Measurements from ENCODE around the gene OXSM. TPM values are rescaled to one million over a fixed set of nuclear protein-coding genes. Genes with fewer than 3 reads are reported as not detected.

The OXSM gene
- total RNA-seq, 2 experiments from 2014 or later, result 10.4 to 13.6 TPM

DNA sequence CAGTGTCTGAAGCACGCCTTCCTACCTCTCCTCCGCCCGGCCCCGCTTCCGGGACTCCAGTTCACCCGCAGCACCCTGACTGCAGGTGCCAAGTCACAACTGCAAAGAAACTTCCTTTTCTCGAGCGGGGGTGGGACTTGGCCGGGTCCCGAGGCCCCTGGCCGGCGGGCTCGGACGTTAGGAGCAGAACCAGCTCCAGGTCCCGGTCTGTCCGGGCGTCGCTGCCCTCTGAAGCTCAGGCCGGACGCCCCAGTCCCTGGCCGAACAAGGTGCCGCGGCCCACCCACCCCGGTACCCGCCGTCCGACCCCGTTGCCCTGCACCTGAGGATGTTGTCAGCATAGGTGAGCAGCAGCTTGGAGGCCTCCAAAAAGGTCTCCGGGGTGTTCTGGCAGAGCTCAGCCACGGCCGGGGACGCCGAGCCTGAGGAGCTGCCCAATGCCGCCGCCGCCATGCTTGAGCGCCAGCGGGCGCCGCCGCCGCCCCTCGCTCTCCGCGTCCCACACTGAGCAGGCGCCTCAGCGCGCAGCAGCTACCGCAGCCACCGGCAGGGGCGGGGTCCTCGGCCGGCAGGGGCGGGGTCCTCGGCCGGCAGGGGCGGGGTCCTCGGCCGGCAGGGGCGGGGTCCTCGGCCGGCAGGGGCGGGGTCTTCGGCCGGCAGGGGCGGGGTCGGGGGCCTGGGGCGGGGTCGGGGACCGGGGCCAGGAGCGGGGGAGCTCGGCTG, 6.8 kb upstream of the OXSM start, which contains the start of gene NGLY1:
Gene NGLY1 (minus strand): TSS at position 506 of the 723 bp plus-strand sequence. CDS start 53 bp downstream, at position 453.
- Mint-ChIP-seq H3K9me3 (no peaks in the 10 kb centered on the region), H3K4me3 (peak within 1 kb of the TSS; percentile 91), H3K4me1 (peaks cover 38% of the 10 kb centered on the region), H3K27ac (peak within 1 kb of the TSS; percentile 86), H3K27me3 (peaks cover 2% of the 10 kb centered on the region), H3K36me3 (peaks cover 16% of the 10 kb centered on the region)
- DNase-seq, result peak; percentile 90
- peak; percentile 95 for ATAC-seq (ENCODE audit: low read depth)
- POLR2A ChIA-PET, result interaction anchor here (0.8 to 1.6 kb wide), 8 partner anchors 8 to 1866 kb away, joined by 3 to 11 read pairs (median 3); partner anchors contain the start of genes NKIRAS1 and RPL15

DNA sequence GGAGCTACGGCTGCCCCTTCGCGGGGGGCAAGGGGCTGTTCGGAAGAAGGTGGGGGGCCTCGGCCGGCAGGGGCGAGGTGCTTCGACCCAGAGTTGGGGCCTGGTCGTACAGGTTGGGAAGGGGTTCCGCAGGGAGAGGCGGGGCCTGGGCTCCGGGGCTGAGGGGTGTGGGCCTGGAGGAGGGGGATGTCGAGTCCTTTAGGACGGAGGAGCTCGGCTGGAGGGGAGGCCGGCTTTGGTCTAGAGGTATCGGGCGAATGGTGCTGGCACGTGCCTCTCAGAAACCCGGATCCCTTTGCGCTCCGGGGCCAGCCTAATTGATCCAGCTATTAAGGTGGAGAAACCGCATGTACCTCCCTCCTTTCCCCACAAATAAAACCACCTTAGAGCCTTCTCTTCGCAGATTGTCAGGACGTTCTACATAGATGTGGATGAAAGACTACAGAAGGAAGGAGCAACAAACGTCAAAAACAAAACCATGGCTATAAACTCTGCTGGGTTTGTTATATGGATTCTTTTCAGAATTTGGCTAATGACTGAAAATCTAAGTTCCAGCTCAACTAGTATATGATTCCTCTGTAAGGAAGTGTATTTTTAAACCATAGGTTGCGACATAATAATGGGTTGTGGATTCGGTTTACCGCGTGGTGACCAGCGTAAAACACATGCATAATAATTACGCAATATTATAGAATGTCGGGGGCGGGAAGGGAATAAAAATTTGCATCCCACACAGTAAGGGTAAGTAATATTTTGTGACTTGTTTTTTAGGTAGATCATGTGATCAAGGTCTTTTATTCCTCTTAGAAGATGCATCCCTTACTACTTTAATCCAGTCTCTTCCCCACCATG, 6.0 kb upstream of the OXSM start:
- H3K4me1 Mint-ChIP-seq, result peaks cover 42% of the 10 kb centered on the region
- H3K9me3 Mint-ChIP-seq, result no peaks in the 10 kb centered on the region
- peak overlapping the region; percentile 81 for H3K4me3 Mint-ChIP-seq
- peak overlapping the region; percentile 83 for H3K27ac Mint-ChIP-seq
- DNase-seq, result no peak
- peaks cover 2% of the 10 kb centered on the region for H3K27me3 Mint-ChIP-seq
- ATAC-seq (ENCODE audit: low read depth), result peak; percentile 26
- peaks cover 13% of the 10 kb centered on the region for H3K36me3 Mint-ChIP-seq
- POLR2A ChIA-PET, result interaction anchor here (0.8 to 1.6 kb wide), 7 partner anchors 9 to 1867 kb away, joined by 3 to 11 read pairs (median 3); partner anchors contain the start of genes NKIRAS1 and RPL15

DNA sequence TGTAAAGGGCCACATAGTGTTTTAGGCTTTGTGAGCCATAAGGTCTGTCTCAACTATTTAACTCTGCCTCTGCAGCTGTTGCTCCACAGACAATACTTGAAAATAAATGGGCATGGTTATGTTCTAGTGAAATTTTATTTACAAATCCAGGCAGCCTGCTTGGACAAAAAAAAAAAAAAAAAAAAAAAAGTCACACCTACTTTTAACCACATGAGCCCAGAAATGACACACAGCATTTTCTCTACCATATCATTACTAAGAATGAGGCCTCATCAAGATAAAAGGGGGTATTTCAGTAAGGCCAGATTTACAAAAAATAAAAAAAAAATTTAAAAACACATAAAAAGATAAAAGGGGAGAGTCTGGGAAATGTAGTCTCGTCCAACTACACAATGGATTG, 4.9 kb upstream of the OXSM start:
- no peak overlapping the region for H3K27ac Mint-ChIP-seq
- no peaks in the 10 kb centered on the region for H3K9me3 Mint-ChIP-seq
- H3K4me3 Mint-ChIP-seq, result no peak overlapping the region
- H3K36me3 Mint-ChIP-seq, result peaks cover 11% of the 10 kb centered on the region
- ATAC-seq (ENCODE audit: low read depth), result no peak
- H3K4me1 Mint-ChIP-seq, result peaks cover 45% of the 10 kb centered on the region
- peaks cover 2% of the 10 kb centered on the region for H3K27me3 Mint-ChIP-seq
- POLR2A ChIA-PET, result interaction anchor here (0.7 kb wide), 1 partner anchor 114 kb away, joined by 3 read pairs; no protein-coding TSS in a partner anchor
- no peak for DNase-seq

DNA sequence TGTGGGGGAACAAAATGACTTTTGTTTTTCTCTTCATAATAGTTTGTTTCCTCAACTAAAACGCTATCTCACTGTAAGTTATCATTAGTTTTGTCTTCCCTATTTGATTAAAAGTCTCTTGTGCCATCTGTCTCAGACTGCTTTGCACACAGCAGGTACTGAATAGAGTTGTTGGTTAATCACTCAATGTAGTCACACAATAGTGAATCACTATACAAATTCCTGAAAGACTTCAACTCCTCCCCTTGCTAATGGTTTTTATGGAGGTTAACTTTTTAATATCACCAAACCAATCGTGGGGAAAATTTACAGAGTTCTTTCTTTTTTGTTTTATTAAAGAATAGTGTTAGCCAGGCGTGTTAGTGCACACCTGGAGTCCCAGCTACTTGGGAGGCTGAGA, 4.1 kb upstream of the OXSM start:
- POLR2A ChIA-PET, result no interaction called here
- ATAC-seq (ENCODE audit: low read depth) (no peak), DNase-seq (no peak)
- H3K27ac Mint-ChIP-seq, result no peak overlapping the region
- H3K4me3 Mint-ChIP-seq, result no peak overlapping the region
- peaks cover 2% of the 10 kb centered on the region for H3K27me3 Mint-ChIP-seq
- peaks cover 47% of the 10 kb centered on the region for H3K4me1 Mint-ChIP-seq
- H3K36me3 Mint-ChIP-seq, result peaks cover 11% of the 10 kb centered on the region
- H3K9me3 Mint-ChIP-seq, result no peaks in the 10 kb centered on the region

- no peak for ATAC-seq (ENCODE audit: low read depth)
- H3K27ac Mint-ChIP-seq, result peak overlapping the region; percentile 49
- H3K36me3 Mint-ChIP-seq, result peaks cover 13% of the 10 kb centered on the region
- H3K9me3 Mint-ChIP-seq, result no peaks in the 10 kb centered on the region
- peaks cover 43% of the 10 kb centered on the region for H3K4me1 Mint-ChIP-seq
- POLR2A ChIA-PET, result no interaction called here
- peaks cover 2% of the 10 kb centered on the region for H3K27me3 Mint-ChIP-seq
- DNase-seq, result no peak
- peak overlapping the region; percentile 28 for H3K4me3 Mint-ChIP-seq
These were observed 2.2 kb upstream of the OXSM start for GRCh38 chr3:25787689-25788088.

GRCh38 chr3:25789209-25789595, 688 bp upstream of the OXSM start:
- POLR2A ChIA-PET, result no interaction called here
- DNase-seq (no peak), ATAC-seq (ENCODE audit: low read depth) (no peak)
- Mint-ChIP-seq H3K27me3 (peaks cover 2% of the 10 kb centered on the region), H3K4me3 (peak overlapping the region; percentile 99), H3K27ac (no peak overlapping the region), H3K36me3 (peaks cover 18% of the 10 kb centered on the region), H3K9me3 (no peaks in the 10 kb centered on the region), H3K4me1 (peaks cover 42% of the 10 kb centered on the region)

DNA sequence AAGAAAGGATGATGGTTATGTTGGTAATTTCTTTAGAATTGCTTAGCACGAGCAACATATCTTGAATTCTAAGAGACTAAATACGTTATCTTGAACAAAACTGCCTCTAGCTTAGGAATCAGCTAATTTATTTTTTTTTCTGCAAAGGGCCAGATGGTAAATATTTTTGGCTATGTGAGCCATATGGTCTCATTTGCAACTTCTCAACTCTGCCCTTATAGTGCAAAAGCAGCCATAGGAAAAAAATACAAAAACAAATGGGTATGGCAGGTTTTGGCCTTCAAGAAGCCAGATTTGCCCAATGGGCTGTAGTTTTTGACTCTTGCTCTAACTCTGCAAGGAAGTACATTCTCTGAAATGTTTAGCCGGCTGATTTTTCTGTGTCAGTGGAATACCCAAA, 11.9 kb downstream of the OXSM start:
- H3K4me1 Mint-ChIP-seq, result no peaks in the 10 kb centered on the region
- no peaks in the 10 kb centered on the region for H3K36me3 Mint-ChIP-seq
- POLR2A ChIA-PET, result no interaction called here
- H3K9me3 Mint-ChIP-seq, result no peaks in the 10 kb centered on the region
- no peak overlapping the region for H3K27ac Mint-ChIP-seq
- ATAC-seq (ENCODE audit: low read depth) (no peak), DNase-seq (no peak)
- H3K4me3 Mint-ChIP-seq, result no peak overlapping the region
- H3K27me3 Mint-ChIP-seq, result peaks cover 3% of the 10 kb centered on the region

DNA sequence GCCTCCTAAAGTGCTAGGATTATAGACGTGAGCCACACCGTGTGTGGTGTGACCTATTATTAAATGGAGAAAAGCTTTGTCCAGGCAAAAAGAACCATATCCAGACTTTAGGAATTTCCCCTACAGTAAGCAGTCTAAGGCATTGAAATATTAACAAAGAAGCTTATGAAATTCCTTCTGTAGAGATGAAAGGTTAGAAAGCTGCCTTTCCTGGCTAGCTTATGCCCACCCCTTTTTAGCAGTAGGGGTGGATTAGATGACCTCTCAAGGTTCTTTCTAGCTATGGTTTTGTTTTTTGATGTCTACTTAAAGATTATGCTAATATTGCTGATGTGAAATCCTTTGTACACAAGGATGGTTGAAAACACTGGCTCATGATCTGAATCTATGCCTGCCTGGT, 13.9 kb downstream of the OXSM start:
- POLR2A ChIA-PET, result no interaction called here
- DNase-seq, result no peak
- ATAC-seq (ENCODE audit: low read depth), result no peak
- H3K27me3 Mint-ChIP-seq, result peaks cover 6% of the 10 kb centered on the region
- H3K36me3 Mint-ChIP-seq, result no peaks in the 10 kb centered on the region
- H3K27ac Mint-ChIP-seq, result no peak overlapping the region
- H3K9me3 Mint-ChIP-seq, result no peaks in the 10 kb centered on the region
- H3K4me3 Mint-ChIP-seq, result no peak overlapping the region
- H3K4me1 Mint-ChIP-seq, result no peaks in the 10 kb centered on the region

DNA sequence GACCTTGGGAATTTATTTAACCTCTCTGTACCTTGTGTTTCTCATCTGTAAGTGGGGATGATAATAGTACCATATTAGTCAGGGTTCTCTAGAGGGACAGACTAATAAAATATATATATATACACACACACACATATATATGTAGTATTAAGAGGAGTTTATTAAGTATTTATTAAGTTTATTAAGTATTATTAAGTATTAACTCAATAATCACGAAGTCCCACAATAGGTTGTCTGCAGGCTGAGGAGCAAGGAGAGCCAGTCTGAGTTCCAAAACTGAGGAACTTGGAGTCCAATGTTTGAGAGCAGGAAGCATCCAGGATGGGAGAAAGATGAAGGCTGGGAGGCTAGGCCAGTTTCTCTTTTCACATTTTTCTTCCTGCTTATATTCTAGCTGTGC, 14.8 kb downstream of the OXSM start:
- POLR2A ChIA-PET, result no interaction called here
- DNase-seq (no peak), ATAC-seq (ENCODE audit: low read depth) (no peak)
- Mint-ChIP-seq H3K27ac (no peak overlapping the region), H3K9me3 (no peaks in the 10 kb centered on the region), H3K4me3 (no peak overlapping the region), H3K36me3 (no peaks in the 10 kb centered on the region), H3K27me3 (peaks cover 6% of the 10 kb centered on the region), H3K4me1 (no peaks in the 10 kb centered on the region)

DNA sequence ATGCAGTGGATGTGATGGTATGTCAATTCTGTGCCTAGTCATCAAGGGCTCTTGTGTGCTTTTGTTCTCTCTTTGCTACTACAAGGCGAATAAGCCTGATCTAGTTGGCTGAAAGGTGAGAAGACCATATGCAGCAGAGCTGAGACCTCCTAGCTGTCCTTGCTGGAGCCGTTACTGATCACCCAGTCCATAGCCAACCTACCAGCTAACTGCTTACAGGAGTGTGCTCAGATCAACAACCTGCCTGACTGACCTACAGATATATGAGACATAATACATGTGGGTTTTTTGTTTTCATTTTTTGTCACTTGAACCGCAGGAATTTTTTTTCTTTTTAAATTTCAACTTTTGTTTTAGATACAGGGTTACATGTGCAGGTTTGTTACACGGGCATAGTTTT, 22.8 kb downstream of the OXSM start:
- H3K27ac Mint-ChIP-seq, result no peak overlapping the region
- peaks cover 13% of the 10 kb centered on the region for H3K27me3 Mint-ChIP-seq

DNA sequence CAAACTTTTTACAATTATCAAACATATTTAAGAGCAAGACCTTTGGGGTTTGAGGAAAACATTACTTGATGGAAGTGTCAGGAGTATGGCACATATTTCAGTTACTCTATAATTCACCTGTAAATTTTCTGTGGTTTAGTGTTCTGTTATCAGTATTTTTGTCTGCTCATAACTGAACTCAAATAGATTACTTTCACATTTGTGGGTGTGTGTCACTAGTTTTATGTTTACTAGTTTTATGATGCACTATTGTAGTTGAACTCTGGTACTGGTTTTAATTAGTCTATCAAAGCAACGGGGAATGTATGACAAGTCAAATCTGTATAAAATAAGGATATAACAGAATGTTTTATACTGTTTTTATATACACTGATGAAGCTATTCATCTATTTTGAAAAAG, 27.2 kb downstream of the OXSM start:
- no peaks in the 10 kb centered on the region for H3K4me1 Mint-ChIP-seq
- DNase-seq (no peak), ATAC-seq (ENCODE audit: low read depth) (no peak)
- H3K27ac Mint-ChIP-seq, result no peak overlapping the region
- H3K36me3 Mint-ChIP-seq, result no peaks in the 10 kb centered on the region
- peaks cover 6% of the 10 kb centered on the region for H3K27me3 Mint-ChIP-seq
- H3K4me3 Mint-ChIP-seq, result no peak overlapping the region
- POLR2A ChIA-PET, result no interaction called here
- peaks cover 1% of the 10 kb centered on the region for H3K9me3 Mint-ChIP-seq

More for the DNA sequence above, 22.8 kb downstream of the OXSM start:
- DNase-seq (no peak), ATAC-seq (ENCODE audit: low read depth) (no peak)
- POLR2A ChIA-PET, result no interaction called here
- peaks cover 2% of the 10 kb centered on the region for H3K9me3 Mint-ChIP-seq
- no peaks in the 10 kb centered on the region for H3K4me1 Mint-ChIP-seq
- H3K4me3 Mint-ChIP-seq, result no peak overlapping the region
- H3K36me3 Mint-ChIP-seq, result no peaks in the 10 kb centered on the region

GRCh38 chr3:25817638-25818037, 27.7 kb downstream of the OXSM start:
- DNase-seq (no peak), ATAC-seq (ENCODE audit: low read depth) (no peak)
- POLR2A ChIA-PET, result no interaction called here
- H3K27ac Mint-ChIP-seq, result no peak overlapping the region
- H3K4me1 Mint-ChIP-seq, result no peaks in the 10 kb centered on the region
- H3K27me3 Mint-ChIP-seq, result peaks cover 8% of the 10 kb centered on the region
- no peak overlapping the region for H3K4me3 Mint-ChIP-seq
- H3K9me3 Mint-ChIP-seq, result no peaks in the 10 kb centered on the region
- H3K36me3 Mint-ChIP-seq, result no peaks in the 10 kb centered on the region

DNA sequence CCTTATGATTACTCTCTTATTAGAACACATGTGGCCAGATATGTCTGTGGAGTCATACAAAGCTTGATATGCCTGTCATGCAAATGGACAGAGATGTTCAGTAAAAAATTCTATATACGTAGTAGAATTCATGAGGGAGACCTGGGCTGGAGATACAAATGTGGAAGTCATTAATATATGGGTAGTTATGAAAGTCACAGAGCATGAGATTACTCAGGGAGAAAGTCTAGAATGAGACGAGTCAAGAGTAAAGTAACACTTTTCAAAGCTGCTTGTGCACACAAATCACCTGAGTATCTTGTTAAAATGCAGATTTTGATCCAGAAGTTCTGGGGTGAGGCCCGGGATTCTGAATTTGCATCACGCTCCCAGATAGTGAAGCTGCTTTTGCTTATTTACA, 28.4 kb downstream of the OXSM start:
- POLR2A ChIA-PET, result no interaction called here
- Mint-ChIP-seq H3K4me3 (no peak overlapping the region), H3K4me1 (no peaks in the 10 kb centered on the region), H3K36me3 (no peaks in the 10 kb centered on the region), H3K27ac (no peak overlapping the region), H3K27me3 (peaks cover 11% of the 10 kb centered on the region), H3K9me3 (no peaks in the 10 kb centered on the region)
- ATAC-seq (ENCODE audit: low read depth) (no peak), DNase-seq (no peak)

GRCh38 chr3:25820366-25820765, 30.5 kb downstream of the OXSM start:
- ATAC-seq (ENCODE audit: low read depth), result no peak
- no peak overlapping the region for H3K27ac Mint-ChIP-seq
- no peaks in the 10 kb centered on the region for H3K36me3 Mint-ChIP-seq
- no peaks in the 10 kb centered on the region for H3K9me3 Mint-ChIP-seq
- no peaks in the 10 kb centered on the region for H3K4me1 Mint-ChIP-seq
- peaks cover 8% of the 10 kb centered on the region for H3K27me3 Mint-ChIP-seq
- POLR2A ChIA-PET, result no interaction called here
- no peak for DNase-seq
- H3K4me3 Mint-ChIP-seq, result no peak overlapping the region
